SK-N-SH treated with all-trans-retinoic acid at 6 μM for 48 hours (cell line): ENCODE measurements around the gene RTN1.

Experiments
- ATAC-seq: fragments of 200-7000 bp; cut with Tn5 transposase; 3 replicates; pipeline ENCODE4 v1.9.1; 2020; ENCODE audit warnings: mild to moderate bottlenecking, moderate library complexity
- BACH2 ChIP-seq: fragments of 250-450 bp; sonication (Bioruptor Pico); IDR thresholded peaks from 2 replicates; pipeline ENCODE4 v1.9.0; 2021; ENCODE audit warnings: mild to moderate bottlenecking, borderline replicate concordance
- ESRRG ChIP-seq: fragments of 250-450 bp; sonication (Bioruptor Pico); IDR thresholded peaks from 2 replicates; pipeline ENCODE4 v1.6.1; 2021; ENCODE audit warnings: mild to moderate bottlenecking
- GLIS3 ChIP-seq: fragments of 250-450 bp; sonication (Bioruptor Pico); IDR thresholded peaks from 2 replicates; pipeline ENCODE4 v1.5.0; 2020; ENCODE audit warnings: mild to moderate bottlenecking, moderate library complexity
- ISL1 ChIP-seq: fragments of 250-450 bp; sonication (Bioruptor Pico); IDR thresholded peaks from 2 replicates; pipeline ENCODE4 v2.1.2; 2022; ENCODE audit warnings: mild to moderate bottlenecking, moderate library complexity
- OSR1 ChIP-seq: fragments of 250-450 bp; sonication (Bioruptor Pico); IDR thresholded peaks from 2 replicates; pipeline ENCODE4 v1.8.0; 2022; ENCODE audit warnings: moderate library complexity, mild to moderate bottlenecking, inconsistent platforms
- PPARA ChIP-seq: fragments of 250-450 bp; sonication (Bioruptor Pico); IDR thresholded peaks from 2 replicates; pipeline ENCODE4 v1.5.0; 2020; ENCODE audit warnings: mild to moderate bottlenecking, borderline replicate concordance
- RARB ChIP-seq: fragments of 250-450 bp; sonication (Bioruptor Pico); IDR thresholded peaks from 2 replicates; pipeline ENCODE4 v1.8.0; 2021; ENCODE audit warnings: mild to moderate bottlenecking, moderate library complexity
- SNAI2 ChIP-seq: fragments of 250-450 bp; sonication (Bioruptor Pico); IDR thresholded peaks from 2 replicates; pipeline ENCODE4 v1.5.0; 2020; ENCODE audit warnings: mild to moderate bottlenecking, moderate library complexity
- TCF4 ChIP-seq: fragments of 250-450 bp; sonication (Bioruptor Pico); IDR thresholded peaks from 2 replicates; pipeline ENCODE4 v1.8.0; 2021; ENCODE audit warnings: mild to moderate bottlenecking, moderate library complexity, borderline replicate concordance
- ZC3H10 ChIP-seq: fragments of 250-450 bp; sonication (Bioruptor Pico); IDR thresholded peaks from 2 replicates; pipeline ENCODE4 v1.5.1; 2021; ENCODE audit warnings: mild to moderate bottlenecking, moderate library complexity
- ZFP3 ChIP-seq: fragments of 250-450 bp; sonication (Bioruptor Pico); IDR thresholded peaks from 2 replicates; pipeline ENCODE4 v1.5.0; 2020; ENCODE audit warnings: mild to moderate bottlenecking, moderate library complexity
- ZFP30 ChIP-seq: fragments of 450-650 bp; formaldehyde crosslinking; IDR thresholded peaks from 2 replicates; pipeline ENCODE4 v1.5.0; 2022; ENCODE audit warnings: mild to moderate bottlenecking, moderate library complexity
- ZNF70 ChIP-seq: fragments of 450-650 bp; formaldehyde crosslinking; IDR thresholded peaks from 2 replicates; pipeline ENCODE4 v1.5.0; 2020; ENCODE audit warnings: mild to moderate bottlenecking, moderate library complexity
- ZNF8 ChIP-seq: fragments of 450-650 bp; formaldehyde crosslinking; IDR thresholded peaks from 2 replicates; pipeline ENCODE4 v1.5.0; 2020; ENCODE audit warnings: mild to moderate bottlenecking, moderate library complexity
- TF ChIP-seq, protein P1 (sequence below): fragments of 250-450 bp; sonication (Bioruptor Pico); IDR thresholded peaks from 2 replicates; pipeline ENCODE4 v1.5.0; 2020; ENCODE audit warnings: mild to moderate bottlenecking, moderate library complexity
- TF ChIP-seq, protein P2 (sequence below): fragments of 250-450 bp; sonication (Bioruptor Pico); IDR thresholded peaks from 2 replicates; pipeline ENCODE4 v1.5.1; 2020; ENCODE audit warnings: low read depth, mild to moderate bottlenecking, moderate library complexity
- TF ChIP-seq, protein P3 (sequence below): fragments of 250-450 bp; sonication (Bioruptor Pico); IDR thresholded peaks from 2 replicates; pipeline ENCODE4 v1.8.0; 2021; ENCODE audit warnings: low read depth, mild to moderate bottlenecking, moderate library complexity, borderline replicate concordance
- TF ChIP-seq, protein P4 (sequence below): fragments of 250-450 bp; sonication (Bioruptor Pico); IDR thresholded peaks from 2 replicates; pipeline ENCODE4 v1.5.1; 2021; ENCODE audit warnings: mild to moderate bottlenecking, moderate library complexity

RTN1 gene

DNA sequence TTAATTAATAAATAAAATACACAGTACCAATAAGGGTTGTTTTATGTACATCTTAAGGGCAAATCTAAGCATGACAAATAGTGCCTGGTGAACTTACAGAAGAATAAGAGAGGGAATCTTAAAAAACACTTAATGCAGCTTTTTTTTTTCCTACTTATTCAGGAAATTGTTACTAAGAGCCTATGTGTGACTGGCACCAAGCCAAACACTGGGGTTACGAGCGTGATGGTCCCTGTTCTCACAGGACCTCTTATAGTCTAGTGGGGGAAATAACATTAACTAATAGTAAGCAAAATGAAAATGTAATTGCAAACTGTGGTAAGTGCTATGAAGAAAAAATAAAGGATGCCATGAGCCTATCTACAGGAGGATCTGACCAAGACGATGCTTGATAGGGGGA is 53.6 kb downstream of the RTN1 start (continued):
- TF ChIP-seq, protein P1, sequence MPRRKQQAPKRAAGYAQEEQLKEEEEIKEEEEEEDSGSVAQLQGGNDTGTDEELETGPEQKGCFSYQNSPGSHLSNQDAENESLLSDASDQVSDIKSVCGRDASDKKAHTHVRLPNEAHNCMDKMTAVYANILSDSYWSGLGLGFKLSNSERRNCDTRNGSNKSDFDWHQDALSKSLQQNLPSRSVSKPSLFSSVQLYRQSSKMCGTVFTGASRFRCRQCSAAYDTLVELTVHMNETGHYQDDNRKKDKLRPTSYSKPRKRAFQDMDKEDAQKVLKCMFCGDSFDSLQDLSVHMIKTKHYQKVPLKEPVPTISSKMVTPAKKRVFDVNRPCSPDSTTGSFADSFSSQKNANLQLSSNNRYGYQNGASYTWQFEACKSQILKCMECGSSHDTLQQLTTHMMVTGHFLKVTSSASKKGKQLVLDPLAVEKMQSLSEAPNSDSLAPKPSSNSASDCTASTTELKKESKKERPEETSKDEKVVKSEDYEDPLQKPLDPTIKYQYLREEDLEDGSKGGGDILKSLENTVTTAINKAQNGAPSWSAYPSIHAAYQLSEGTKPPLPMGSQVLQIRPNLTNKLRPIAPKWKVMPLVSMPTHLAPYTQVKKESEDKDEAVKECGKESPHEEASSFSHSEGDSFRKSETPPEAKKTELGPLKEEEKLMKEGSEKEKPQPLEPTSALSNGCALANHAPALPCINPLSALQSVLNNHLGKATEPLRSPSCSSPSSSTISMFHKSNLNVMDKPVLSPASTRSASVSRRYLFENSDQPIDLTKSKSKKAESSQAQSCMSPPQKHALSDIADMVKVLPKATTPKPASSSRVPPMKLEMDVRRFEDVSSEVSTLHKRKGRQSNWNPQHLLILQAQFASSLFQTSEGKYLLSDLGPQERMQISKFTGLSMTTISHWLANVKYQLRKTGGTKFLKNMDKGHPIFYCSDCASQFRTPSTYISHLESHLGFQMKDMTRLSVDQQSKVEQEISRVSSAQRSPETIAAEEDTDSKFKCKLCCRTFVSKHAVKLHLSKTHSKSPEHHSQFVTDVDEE (CRISPR knock-in tag) = no peak
- TF ChIP-seq, protein P2, sequence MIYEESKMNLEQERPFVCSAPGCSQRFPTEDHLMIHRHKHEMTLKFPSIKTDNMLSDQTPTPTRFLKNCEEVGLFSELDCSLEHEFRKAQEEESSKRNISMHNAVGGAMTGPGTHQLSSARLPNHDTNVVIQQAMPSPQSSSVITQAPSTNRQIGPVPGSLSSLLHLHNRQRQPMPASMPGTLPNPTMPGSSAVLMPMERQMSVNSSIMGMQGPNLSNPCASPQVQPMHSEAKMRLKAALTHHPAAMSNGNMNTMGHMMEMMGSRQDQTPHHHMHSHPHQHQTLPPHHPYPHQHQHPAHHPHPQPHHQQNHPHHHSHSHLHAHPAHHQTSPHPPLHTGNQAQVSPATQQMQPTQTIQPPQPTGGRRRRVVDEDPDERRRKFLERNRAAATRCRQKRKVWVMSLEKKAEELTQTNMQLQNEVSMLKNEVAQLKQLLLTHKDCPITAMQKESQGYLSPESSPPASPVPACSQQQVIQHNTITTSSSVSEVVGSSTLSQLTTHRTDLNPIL (CRISPR knock-in tag) = no peak
- TF ChIP-seq ESRRG (CRISPR knock-in tag) = no peak
- TF ChIP-seq TCF4 (CRISPR knock-in tag) = no peak

DNA sequence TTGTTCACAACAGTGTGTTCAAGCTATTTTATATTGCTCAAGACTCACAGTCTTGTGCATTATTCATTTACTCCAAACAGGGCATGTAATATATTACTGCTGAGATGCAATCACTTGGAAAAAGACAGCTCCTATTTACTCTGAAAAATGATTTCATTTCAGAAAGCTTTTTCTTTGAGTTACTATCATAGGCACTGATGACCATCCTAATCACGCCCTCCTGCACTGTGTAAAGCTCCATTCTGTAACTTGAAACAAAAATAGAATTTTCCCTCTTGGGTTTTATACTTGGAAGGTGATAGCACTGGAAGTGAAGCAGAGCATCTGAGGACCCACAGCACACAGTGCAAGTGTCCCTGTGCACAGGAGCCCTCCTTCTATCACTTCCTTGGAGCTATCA is 55.6 kb downstream of the RTN1 start:
- no peak for TF ChIP-seq BACH2 (CRISPR knock-in tag)
- ATAC-seq = no peak

DNA sequence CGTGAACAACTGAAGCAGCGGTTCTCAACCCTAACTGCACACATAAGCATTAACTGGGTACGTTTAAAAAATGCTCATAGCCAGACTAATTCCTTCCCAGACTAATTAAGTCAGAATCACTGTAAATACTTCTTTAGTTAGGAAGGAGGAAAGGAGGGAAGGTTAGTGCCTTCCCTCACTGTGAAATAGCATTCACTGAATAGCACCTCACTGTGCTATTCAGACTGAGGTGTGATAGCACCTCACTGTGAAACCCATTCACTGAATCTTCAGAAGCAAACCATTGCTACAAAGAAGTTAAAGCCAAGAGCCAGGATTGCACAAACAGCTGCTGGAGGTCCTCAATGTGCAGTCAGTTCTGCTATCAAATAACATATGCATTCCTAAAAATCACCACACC is 58.8 kb downstream of the RTN1 start:
- TF ChIP-seq SNAI2 (no peak), GLIS3 (CRISPR knock-in tag) (no peak), ZFP3 (CRISPR knock-in tag) (no peak), RARB (CRISPR knock-in tag) (no peak), ZNF8 (CRISPR knock-in tag) (no peak), OSR1 (CRISPR knock-in tag) (no peak), ISL1 (no peak), BACH2 (CRISPR knock-in tag) (no peak), ZNF70 (CRISPR knock-in tag) (no peak), ESRRG (CRISPR knock-in tag) (no peak), PPARA (no peak), ZC3H10 (CRISPR knock-in tag) (no peak), ZFP30 (no peak)
- TF ChIP-seq, protein P3, sequence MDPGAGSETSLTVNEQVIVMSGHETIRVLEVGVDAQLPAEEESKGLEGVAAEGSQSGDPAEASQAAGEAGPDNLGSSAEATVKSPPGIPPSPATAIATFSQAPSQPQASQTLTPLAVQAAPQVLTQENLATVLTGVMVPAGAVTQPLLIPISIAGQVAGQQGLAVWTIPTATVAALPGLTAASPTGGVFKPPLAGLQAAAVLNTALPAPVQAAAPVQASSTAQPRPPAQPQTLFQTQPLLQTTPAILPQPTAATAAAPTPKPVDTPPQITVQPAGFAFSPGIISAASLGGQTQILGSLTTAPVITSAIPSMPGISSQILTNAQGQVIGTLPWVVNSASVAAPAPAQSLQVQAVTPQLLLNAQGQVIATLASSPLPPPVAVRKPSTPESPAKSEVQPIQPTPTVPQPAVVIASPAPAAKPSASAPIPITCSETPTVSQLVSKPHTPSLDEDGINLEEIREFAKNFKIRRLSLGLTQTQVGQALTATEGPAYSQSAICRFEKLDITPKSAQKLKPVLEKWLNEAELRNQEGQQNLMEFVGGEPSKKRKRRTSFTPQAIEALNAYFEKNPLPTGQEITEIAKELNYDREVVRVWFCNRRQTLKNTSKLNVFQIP (CRISPR knock-in tag) = no peak
- TF ChIP-seq, protein P4, sequence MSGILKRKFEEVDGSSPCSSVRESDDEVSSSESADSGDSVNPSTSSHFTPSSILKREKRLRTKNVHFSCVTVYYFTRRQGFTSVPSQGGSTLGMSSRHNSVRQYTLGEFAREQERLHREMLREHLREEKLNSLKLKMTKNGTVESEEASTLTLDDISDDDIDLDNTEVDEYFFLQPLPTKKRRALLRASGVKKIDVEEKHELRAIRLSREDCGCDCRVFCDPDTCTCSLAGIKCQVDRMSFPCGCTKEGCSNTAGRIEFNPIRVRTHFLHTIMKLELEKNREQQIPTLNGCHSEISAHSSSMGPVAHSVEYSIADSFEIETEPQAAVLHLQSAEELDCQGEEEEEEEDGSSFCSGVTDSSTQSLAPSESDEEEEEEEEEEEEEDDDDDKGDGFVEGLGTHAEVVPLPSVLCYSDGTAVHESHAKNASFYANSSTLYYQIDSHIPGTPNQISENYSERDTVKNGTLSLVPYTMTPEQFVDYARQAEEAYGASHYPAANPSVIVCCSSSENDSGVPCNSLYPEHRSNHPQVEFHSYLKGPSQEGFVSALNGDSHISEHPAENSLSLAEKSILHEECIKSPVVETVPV (CRISPR knock-in tag) = no peak
- TF ChIP-seq, protein P1 (CRISPR knock-in tag) = no peak
- TF ChIP-seq, protein P2 (CRISPR knock-in tag) = no peak
- ATAC-seq = no peak
